Ovary (tissue), 3 donors: ENCODE data around the gene CENPS.
"Not testable (repeated sequence)": the region's sequence is repeated elsewhere in the genome, so short reads cannot be mapped to it uniquely, and the experiment has no call there.

Experiments used
- EP300 ChIP-seq: sonication (generic); formaldehyde crosslinking; IDR thresholded peaks from one replicate; pipeline ENCODE4 v1.6.1; 2017; ENCODE audit warnings: antibody characterized with exemption
- POLR2A ChIP-seq: fragments of 450-650 bp; IDR thresholded peaks from one replicate; pipeline ENCODE4 v1.6.1; 2017; ENCODE audit warnings: antibody characterized with exemption, mild to moderate bottlenecking, moderate library complexity
- TF ChIP-seq, protein P1 (sequence below), 3 donors: fragments of 450-650 bp in 2 of 3; fragments of 200-600 bp in 1 of 3; IDR thresholded peaks; one replicate each; pipeline versions ENCODE4 v1.5.1 to v1.8.0; 2016 to 2022; ENCODE audit warnings: antibody characterized with exemption in 3 of 3, mild to moderate bottlenecking in 1 of 3
- donor health status: DM: no; HTN: no; CAD: no.

DNA sequence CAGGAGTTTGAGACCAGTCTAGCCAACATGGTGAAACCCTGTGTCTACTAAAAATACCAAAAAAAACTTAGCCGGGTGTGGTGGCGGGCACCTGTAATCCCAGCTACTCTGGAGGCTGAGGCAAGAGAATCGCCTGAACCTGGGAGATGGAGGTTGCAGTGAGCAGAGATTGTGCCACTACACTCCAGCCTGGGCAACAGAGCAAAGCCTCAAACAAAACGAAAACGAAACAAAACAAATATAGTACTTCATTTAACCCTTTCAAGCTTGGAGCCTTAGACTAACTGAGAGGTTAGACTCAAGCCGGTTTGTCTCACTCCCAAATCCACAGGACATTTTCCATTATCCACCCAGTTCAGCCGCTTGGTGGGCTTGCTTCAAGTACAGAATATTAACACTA is 27.2 kb downstream of the CENPS start:
- TF ChIP-seq EP300, POLR2A: not testable (repeated sequence)
- TF ChIP-seq, protein P1, sequence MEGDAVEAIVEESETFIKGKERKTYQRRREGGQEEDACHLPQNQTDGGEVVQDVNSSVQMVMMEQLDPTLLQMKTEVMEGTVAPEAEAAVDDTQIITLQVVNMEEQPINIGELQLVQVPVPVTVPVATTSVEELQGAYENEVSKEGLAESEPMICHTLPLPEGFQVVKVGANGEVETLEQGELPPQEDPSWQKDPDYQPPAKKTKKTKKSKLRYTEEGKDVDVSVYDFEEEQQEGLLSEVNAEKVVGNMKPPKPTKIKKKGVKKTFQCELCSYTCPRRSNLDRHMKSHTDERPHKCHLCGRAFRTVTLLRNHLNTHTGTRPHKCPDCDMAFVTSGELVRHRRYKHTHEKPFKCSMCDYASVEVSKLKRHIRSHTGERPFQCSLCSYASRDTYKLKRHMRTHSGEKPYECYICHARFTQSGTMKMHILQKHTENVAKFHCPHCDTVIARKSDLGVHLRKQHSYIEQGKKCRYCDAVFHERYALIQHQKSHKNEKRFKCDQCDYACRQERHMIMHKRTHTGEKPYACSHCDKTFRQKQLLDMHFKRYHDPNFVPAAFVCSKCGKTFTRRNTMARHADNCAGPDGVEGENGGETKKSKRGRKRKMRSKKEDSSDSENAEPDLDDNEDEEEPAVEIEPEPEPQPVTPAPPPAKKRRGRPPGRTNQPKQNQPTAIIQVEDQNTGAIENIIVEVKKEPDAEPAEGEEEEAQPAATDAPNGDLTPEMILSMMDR (IDR thresholded peaks at IDR 0.05) = not testable (repeated sequence)
